ENCODE results near the gene AHNAK.

DNA sequence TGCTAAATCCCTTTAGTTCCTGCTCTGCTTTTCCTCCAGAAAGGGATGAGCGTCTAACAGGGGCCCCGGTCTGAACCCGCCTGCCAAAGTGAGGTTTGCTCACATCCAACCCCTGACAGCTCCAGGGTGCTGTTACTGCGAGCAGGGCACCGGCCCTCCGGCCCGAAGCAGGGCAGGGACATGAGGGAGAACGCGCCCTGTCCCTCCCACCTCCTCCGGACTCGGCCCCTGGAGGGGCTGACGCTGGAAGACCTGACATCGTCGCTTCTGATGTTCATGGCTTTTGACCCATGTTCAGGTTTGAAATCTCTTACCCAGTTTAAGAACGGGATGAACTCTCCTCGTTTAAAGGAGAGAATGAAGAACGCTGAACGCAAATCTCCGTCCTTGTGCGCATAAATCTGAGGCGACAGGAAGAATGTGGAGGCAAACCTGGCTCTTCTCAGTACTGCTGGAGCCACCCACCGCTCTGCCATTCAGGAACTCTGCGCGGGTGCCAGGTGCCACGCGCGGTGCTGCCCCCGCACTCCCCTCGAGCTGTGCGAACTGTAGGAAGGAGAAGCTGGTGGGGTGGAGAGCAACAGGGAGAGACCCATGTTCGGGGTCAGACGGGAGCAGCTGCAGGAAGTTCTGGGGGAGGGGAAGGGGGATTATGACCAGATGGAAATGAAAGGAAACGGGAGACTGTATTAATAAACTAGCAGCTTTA is 27.9 kb upstream of the AHNAK start:
- no peak for TF ChIP-seq POLR2A (IDR thresholded peaks at IDR 0.05)
- TF ChIP-seq, protein P1, sequence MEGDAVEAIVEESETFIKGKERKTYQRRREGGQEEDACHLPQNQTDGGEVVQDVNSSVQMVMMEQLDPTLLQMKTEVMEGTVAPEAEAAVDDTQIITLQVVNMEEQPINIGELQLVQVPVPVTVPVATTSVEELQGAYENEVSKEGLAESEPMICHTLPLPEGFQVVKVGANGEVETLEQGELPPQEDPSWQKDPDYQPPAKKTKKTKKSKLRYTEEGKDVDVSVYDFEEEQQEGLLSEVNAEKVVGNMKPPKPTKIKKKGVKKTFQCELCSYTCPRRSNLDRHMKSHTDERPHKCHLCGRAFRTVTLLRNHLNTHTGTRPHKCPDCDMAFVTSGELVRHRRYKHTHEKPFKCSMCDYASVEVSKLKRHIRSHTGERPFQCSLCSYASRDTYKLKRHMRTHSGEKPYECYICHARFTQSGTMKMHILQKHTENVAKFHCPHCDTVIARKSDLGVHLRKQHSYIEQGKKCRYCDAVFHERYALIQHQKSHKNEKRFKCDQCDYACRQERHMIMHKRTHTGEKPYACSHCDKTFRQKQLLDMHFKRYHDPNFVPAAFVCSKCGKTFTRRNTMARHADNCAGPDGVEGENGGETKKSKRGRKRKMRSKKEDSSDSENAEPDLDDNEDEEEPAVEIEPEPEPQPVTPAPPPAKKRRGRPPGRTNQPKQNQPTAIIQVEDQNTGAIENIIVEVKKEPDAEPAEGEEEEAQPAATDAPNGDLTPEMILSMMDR (IDR thresholded peaks at IDR 0.05), result no peak
- TF ChIP-seq POLR2AphosphoS5 (IDR thresholded peaks at IDR 0.05), result no peak

Measured in gastroesophageal sphincter (tissue), 3 donors.